ENCODE data around the gene ELN.

ELN gene

GRCh38 chr7:74047804-74048380 is 19.9 kb downstream of the ELN start:
- H3K4me1 ChIP-seq (ENCODE audit: control insufficient read depth in 5 of 5, insufficient read depth in 5 of 5, low read length in 5 of 5), result peaks cover 0 to 9% (median 6%) of the 10 kb centered on the region in 5 donors
- no peak overlapping the region for H3K4me3 ChIP-seq (ENCODE audit: low read depth in 1 of 5, low read length in 5 of 5)
- H3K9me3 ChIP-seq (ENCODE audit: control insufficient read depth in 5 of 5, low read length in 5 of 5), result no peaks in the 10 kb centered on the region
- H3K27me3 ChIP-seq (ENCODE audit: control insufficient read depth in 5 of 5, insufficient read depth in 4 of 5, low read length in 5 of 5), result no peaks in the 10 kb centered on the region
- no peak overlapping the region for H3K27ac ChIP-seq (ENCODE audit: low read depth, low read length)
- H3K36me3 ChIP-seq (ENCODE audit: control insufficient read depth in 5 of 5, insufficient read depth in 5 of 5, low read length in 5 of 5), result peaks cover 16 to 91% (median 64%) of the 10 kb centered on the region in 5 donors
- H3K9ac ChIP-seq (ENCODE audit: low read length in 5 of 5), result no peak overlapping the region

GRCh38 chr7:74048999-74049599 is 21.1 kb downstream of the ELN start:
- Histone ChIP-seq H3K36me3 (ENCODE audit: control insufficient read depth in 5 of 5, insufficient read depth in 5 of 5, low read length in 5 of 5) (peaks cover 16 to 94% (median 70%) of the 10 kb centered on the region in 5 donors), H3K27ac (ENCODE audit: low read depth, low read length) (no peak overlapping the region), H3K9me3 (ENCODE audit: control insufficient read depth in 5 of 5, low read length in 5 of 5) (no peaks in the 10 kb centered on the region), H3K4me3 (ENCODE audit: low read depth in 1 of 5, low read length in 5 of 5) (no peak overlapping the region), H3K9ac (ENCODE audit: low read length in 5 of 5) (no peak overlapping the region), H3K4me1 (ENCODE audit: control insufficient read depth in 5 of 5, insufficient read depth in 5 of 5, low read length in 5 of 5) (peaks cover 0 to 2% (median 0%) of the 10 kb centered on the region in 5 donors), H3K27me3 (ENCODE audit: control insufficient read depth in 5 of 5, insufficient read depth in 4 of 5, low read length in 5 of 5) (no peaks in the 10 kb centered on the region)

- Histone ChIP-seq H3K36me3 (ENCODE audit: control insufficient read depth in 5 of 5, insufficient read depth in 5 of 5, low read length in 5 of 5) (peaks cover 16 to 92% (median 72%) of the 10 kb centered on the region in 5 donors), H3K9me3 (ENCODE audit: control insufficient read depth in 5 of 5, low read length in 5 of 5) (no peaks in the 10 kb centered on the region), H3K27ac (ENCODE audit: low read depth, low read length) (no peak overlapping the region), H3K27me3 (ENCODE audit: control insufficient read depth in 5 of 5, insufficient read depth in 4 of 5, low read length in 5 of 5) (no peaks in the 10 kb centered on the region), H3K9ac (ENCODE audit: low read length in 5 of 5) (no peak overlapping the region), H3K4me1 (ENCODE audit: control insufficient read depth in 5 of 5, insufficient read depth in 5 of 5, low read length in 5 of 5) (peaks cover 0 to 2% (median 0%) of the 10 kb centered on the region in 5 donors), H3K4me3 (ENCODE audit: low read depth in 1 of 5, low read length in 5 of 5) (no peak overlapping the region)
These were observed 22.2 kb downstream of the ELN start for GRCh38 chr7:74049997-74050798.

GRCh38 chr7:74051193-74051592 is 23.2 kb downstream of the ELN start:
- Histone ChIP-seq H3K4me1 (ENCODE audit: control insufficient read depth in 5 of 5, insufficient read depth in 5 of 5, low read length in 5 of 5) (no peaks in the 10 kb centered on the region), H3K36me3 (ENCODE audit: control insufficient read depth in 5 of 5, insufficient read depth in 5 of 5, low read length in 5 of 5) (peaks cover 16 to 86% (median 70%) of the 10 kb centered on the region in 5 donors), H3K9me3 (ENCODE audit: control insufficient read depth in 5 of 5, low read length in 5 of 5) (no peaks in the 10 kb centered on the region), H3K27ac (ENCODE audit: low read depth, low read length) (no peak overlapping the region), H3K9ac (ENCODE audit: low read length in 5 of 5) (no peak overlapping the region), H3K4me3 (ENCODE audit: low read depth in 1 of 5, low read length in 5 of 5) (no peak overlapping the region), H3K27me3 (ENCODE audit: control insufficient read depth in 5 of 5, insufficient read depth in 4 of 5, low read length in 5 of 5) (no peaks in the 10 kb centered on the region)

- H3K4me1 ChIP-seq (ENCODE audit: control insufficient read depth in 5 of 5, insufficient read depth in 5 of 5, low read length in 5 of 5), result no peaks in the 10 kb centered on the region
- no peak overlapping the region for H3K27ac ChIP-seq (ENCODE audit: low read depth, low read length)
- no peak overlapping the region for H3K9ac ChIP-seq (ENCODE audit: low read length in 5 of 5)
- no peaks in the 10 kb centered on the region for H3K27me3 ChIP-seq (ENCODE audit: control insufficient read depth in 5 of 5, insufficient read depth in 4 of 5, low read length in 5 of 5)
- no peak overlapping the region for H3K4me3 ChIP-seq (ENCODE audit: low read depth in 1 of 5, low read length in 5 of 5)
- H3K9me3 ChIP-seq (ENCODE audit: control insufficient read depth in 5 of 5, low read length in 5 of 5), result no peaks in the 10 kb centered on the region
- H3K36me3 ChIP-seq (ENCODE audit: control insufficient read depth in 5 of 5, insufficient read depth in 5 of 5, low read length in 5 of 5), result peaks cover 16 to 86% (median 71%) of the 10 kb centered on the region in 5 donors
These were observed 23.8 kb downstream of the ELN start for GRCh38 chr7:74051629-74052410.

GRCh38 chr7:74052628-74053027 is 24.7 kb downstream of the ELN start:
- Histone ChIP-seq H3K36me3 (ENCODE audit: control insufficient read depth in 5 of 5, insufficient read depth in 5 of 5, low read length in 5 of 5) (peaks cover 16 to 81% (median 67%) of the 10 kb centered on the region in 5 donors), H3K27ac (ENCODE audit: low read depth, low read length) (no peak overlapping the region), H3K9me3 (ENCODE audit: control insufficient read depth in 5 of 5, low read length in 5 of 5) (no peaks in the 10 kb centered on the region), H3K4me3 (ENCODE audit: low read depth in 1 of 5, low read length in 5 of 5) (no peak overlapping the region), H3K4me1 (ENCODE audit: control insufficient read depth in 5 of 5, insufficient read depth in 5 of 5, low read length in 5 of 5) (no peaks in the 10 kb centered on the region), H3K27me3 (ENCODE audit: control insufficient read depth in 5 of 5, insufficient read depth in 4 of 5, low read length in 5 of 5) (no peaks in the 10 kb centered on the region), H3K9ac (ENCODE audit: low read length in 5 of 5) (no peak overlapping the region)

GRCh38 chr7:74053589-74054186 is 25.7 kb downstream of the ELN start:
- Histone ChIP-seq H3K4me3 (ENCODE audit: low read depth in 1 of 5, low read length in 5 of 5) (no peak overlapping the region), H3K27me3 (ENCODE audit: control insufficient read depth in 5 of 5, insufficient read depth in 4 of 5, low read length in 5 of 5) (no peaks in the 10 kb centered on the region), H3K9me3 (ENCODE audit: control insufficient read depth in 5 of 5, low read length in 5 of 5) (no peaks in the 10 kb centered on the region), H3K36me3 (ENCODE audit: control insufficient read depth in 5 of 5, insufficient read depth in 5 of 5, low read length in 5 of 5) (peaks cover 13 to 81% (median 57%) of the 10 kb centered on the region in 5 donors), H3K9ac (ENCODE audit: low read length in 5 of 5) (no peak overlapping the region), H3K4me1 (ENCODE audit: control insufficient read depth in 5 of 5, insufficient read depth in 5 of 5, low read length in 5 of 5) (no peaks in the 10 kb centered on the region), H3K27ac (ENCODE audit: low read depth, low read length) (no peak overlapping the region)

- no peak overlapping the region for H3K27ac ChIP-seq (ENCODE audit: low read depth, low read length)
- H3K36me3 ChIP-seq (ENCODE audit: control insufficient read depth in 5 of 5, insufficient read depth in 5 of 5, low read length in 5 of 5), result peaks cover 0 to 74% (median 53%) of the 10 kb centered on the region in 5 donors
- no peak overlapping the region for H3K4me3 ChIP-seq (ENCODE audit: low read depth in 1 of 5, low read length in 5 of 5)
- H3K9me3 ChIP-seq (ENCODE audit: control insufficient read depth in 5 of 5, low read length in 5 of 5), result no peaks in the 10 kb centered on the region
- no peaks in the 10 kb centered on the region for H3K27me3 ChIP-seq (ENCODE audit: control insufficient read depth in 5 of 5, insufficient read depth in 4 of 5, low read length in 5 of 5)
- H3K4me1 ChIP-seq (ENCODE audit: control insufficient read depth in 5 of 5, insufficient read depth in 5 of 5, low read length in 5 of 5), result peaks cover 0 to 6% (median 2%) of the 10 kb centered on the region in 5 donors
- H3K9ac ChIP-seq (ENCODE audit: low read length in 5 of 5), result no peak overlapping the region
These were observed 28.3 kb downstream of the ELN start for GRCh38 chr7:74056096-74056915.
